ENCODE results near the gene TMEM191B.
"Not testable (repeated sequence)": the region's sequence is repeated elsewhere in the genome, so short reads cannot be mapped to it uniquely, and the experiment has no call there.

The TMEM191B gene

DNA sequence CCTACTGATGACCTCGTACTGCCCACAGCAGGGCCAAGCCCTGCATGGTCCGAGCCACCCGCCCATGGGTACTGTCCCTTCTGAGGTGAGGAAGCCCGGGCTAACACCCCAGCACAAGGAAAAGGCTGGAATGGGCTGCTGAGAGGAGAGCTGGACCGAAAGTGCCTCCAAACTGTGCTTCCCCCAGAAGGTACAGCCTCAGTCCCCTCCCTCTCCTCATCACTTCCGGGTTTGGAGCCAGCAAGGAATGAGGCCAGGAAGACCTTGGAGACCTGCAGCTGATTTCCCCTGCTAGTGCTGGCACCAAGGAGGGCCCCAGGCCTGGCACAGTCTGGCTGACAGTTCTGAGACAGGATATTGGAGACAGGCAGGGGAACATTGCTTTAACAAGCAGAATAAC, 31.3 kb downstream of the TMEM191B start:
- not testable (repeated sequence) for DNase-seq

DNA sequence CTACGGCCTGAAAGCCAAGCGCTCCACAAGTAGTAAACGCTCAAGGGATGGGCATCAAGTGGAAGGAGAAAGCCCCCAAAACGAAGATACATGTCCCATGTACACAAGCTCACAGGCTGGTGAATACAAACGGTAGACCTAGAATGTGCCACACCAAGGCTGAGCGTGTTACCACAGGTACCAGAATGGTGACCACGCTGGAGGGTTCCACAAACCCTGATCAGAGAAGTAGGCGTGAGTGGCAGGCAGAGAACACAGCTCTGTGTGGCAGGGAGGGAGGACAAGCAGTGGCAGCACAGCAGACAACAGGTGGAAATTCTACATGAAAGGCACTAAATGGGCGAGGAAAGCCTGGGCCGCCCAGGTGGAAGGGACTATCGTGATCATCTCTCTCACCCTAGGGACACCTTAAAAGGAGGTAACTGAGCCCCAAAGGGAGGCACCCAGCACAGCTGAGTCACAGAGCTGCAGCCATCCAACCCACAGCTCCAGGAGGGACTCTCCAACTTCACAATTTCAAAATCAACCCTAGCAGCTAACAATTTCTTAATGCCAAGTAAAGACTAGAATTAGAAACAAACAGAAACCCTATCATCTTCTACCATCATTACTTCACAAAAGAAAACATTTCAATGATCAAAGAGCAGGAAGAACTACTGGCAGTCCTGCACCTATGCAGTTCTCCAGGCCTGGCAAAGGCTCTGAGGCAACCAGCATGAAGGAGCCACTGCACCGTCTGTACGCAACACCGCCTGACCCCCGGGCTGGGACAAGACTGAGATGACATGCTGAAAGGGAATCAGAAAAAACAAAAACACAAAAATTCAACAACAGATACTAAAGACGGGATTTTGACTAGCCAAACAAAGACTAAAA, 32.7 kb downstream of the TMEM191B start:
- DNase-seq, result not testable (repeated sequence)

DNA sequence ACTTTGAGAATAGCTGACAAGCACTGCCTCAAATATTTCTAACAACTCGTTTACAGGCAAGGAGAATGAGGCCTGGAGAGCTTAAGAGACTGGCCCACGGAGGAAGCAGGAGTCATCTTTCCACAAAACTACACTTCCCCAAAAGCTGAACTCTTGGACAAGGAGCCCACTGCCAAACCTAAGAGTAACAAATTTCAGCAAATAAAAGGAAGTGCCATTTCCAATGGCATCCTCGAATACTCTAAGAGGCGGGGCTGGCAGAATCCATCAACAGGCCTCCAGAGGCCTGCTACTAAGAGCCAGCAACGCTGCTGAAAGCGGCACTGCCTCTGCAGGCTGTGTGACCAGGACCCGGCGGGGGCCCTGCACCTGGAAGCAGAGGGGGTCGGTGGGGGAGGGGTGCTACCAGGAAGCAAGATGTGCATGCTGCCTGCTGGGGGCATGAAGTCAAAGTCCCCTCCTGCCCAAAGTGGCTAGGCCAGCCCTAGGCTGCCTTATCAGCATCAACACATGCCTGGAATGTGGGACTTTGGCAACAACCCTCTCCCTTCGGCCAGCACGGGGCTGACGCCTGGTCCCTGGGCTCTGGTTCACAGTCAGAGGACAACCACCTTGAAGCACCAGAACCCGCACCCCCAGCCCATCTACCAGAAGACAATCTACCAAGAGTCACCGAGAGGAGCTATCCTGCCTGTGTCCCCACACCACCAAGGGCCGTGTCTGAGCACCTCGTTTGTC, 43.1 kb downstream of the TMEM191B start:
- DNase-seq, result not testable (repeated sequence)

DNA sequence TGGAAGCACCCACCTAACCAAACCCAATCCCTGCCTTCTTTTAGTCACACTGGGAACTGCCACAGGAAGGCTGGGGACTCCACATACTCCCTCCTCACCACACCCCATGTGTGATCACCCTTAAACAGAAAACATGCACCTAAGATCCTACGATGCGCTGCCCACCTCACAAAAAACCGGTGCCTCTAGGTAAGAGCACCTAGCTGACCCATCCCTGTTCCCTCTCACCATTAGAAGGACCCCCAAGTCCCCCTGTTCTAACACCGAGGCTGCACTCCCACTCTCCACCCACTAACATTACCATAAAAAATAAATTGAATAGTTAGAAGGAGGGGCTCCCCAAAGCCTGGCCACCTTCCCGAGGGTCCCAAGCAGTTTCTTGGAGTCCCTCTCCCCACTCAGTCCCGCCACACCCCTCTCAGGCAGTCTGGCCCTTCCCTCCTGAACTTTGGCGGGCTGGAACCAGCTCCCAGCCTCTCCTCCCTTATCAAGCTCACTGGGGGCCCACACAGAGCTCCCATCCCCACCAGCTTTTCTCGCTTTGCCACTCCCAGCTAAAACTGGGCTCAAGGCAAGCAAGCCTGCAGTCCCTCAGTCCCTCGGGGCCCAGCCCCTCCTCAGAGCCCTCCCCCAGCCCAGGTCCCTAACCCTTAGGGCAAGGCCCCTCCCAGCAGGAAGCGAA, 46.0 kb downstream of the TMEM191B start:
- DNase-seq, result not testable (repeated sequence)

DNA sequence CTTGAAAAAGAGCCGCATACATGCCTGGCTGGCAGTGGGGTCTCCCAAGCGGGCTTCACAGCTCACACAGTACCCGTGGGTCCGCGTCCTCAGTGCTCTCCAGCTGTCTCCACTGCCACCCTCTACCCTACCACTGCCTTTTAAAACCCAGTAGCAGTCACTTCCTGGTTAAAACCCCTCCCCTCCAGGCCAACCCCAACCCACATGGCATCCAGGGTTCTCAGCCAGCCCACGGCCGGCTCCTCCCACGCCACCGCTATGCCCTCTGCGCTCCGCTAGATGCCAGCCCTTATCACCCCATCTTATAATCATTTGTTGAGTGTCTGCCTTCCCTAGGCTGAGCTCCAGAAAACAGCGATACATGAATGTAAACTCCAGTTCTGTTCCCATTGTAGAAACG, 47.0 kb downstream of the TMEM191B start:
- DNase-seq, result not testable (repeated sequence)

DNA sequence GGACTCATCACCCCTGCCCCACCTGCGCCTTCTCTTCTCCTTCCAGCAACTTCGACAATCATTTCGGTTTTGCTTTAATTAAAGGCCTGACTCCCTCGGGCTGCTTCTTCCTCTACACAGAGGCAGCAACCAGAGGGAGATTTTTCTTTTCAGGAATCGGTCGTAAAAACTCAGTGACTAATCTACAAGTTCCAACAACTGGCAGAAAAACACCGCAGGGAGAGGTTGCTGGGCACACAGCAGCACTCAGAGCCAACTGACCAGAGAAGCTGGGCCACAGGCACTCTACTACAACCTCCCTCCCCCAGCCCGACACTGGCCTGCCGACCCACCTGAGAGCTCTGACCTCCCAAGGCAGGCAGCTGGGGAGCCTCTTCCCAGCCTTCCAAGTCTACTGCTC, 48.1 kb downstream of the TMEM191B start:
- DNase-seq, result not testable (repeated sequence)

DNA sequence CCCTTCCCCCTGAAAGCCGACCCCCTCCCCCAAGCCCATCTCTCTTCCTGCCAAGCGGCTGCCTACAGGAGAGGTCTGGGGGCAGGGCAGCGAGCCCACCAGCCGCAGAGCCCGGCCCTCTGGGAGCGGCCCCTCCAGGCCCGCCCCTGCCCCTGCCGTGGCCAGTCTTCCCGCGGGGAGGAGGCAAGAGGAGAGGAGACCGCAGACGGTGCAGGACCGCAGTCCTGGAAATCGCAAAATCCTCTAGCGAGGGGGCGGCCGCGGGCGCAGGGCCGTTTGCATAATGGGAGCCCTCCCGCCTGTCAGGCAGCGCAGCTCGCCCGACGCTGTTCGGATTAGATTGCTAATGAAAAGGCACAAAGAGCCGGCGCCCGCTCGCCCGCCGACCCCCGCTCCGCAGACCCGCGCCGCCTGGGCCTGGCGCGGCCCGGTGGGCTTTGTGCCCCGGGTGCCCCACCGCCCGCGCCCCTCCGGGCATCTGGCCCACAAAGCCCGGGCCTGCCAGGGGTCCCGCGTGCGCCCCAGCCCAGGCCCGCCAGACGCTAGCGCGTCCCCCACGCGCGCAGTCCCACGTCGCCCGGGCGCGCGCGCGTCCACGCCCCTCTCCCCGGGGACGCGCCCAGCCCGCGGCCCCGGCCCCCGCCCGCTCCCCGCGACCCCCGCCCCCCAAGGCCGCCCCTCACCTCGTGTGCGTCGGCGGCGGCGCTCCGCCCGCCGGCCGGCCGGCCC, 49.7 kb downstream of the TMEM191B start:
- not testable (repeated sequence) for DNase-seq

DNA sequence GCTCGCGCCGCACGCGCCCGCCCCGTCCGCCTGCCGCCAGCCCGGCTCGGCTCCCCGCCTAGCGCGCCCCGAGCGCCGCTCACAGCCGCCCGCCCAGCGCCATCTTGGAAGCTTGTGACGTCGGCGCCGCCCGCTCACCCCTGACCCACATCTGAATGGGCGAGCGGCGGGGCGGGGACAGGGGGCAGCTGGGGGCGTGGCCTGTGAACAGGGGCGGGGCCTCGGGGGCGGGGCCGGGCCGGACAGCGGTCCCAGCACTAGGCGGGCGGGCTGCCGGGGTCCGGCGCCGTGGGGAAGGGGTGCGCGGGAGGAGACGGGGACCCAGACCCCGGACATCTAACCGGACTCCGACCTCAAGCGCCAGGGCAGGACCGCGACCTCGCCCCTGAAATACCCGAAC, 50.2 kb downstream of the TMEM191B start:
- not testable (repeated sequence) for DNase-seq

Data from activated CD4-positive, alpha-beta T cell treated with anti-CD3 and anti-CD28 coated beads, Interleukin-10, Interleukin-2, amounts not matched to agents 100 ng/mL and 50 ng/mL, durations not matched to agents 16 hours and 8 hours (primary cell).